ENCODE measurements around the gene AQR.
"Not testable (repeated sequence)": the region's sequence is repeated elsewhere in the genome, so short reads cannot be mapped to it uniquely, and the experiment has no call there.

AQR gene

DNA sequence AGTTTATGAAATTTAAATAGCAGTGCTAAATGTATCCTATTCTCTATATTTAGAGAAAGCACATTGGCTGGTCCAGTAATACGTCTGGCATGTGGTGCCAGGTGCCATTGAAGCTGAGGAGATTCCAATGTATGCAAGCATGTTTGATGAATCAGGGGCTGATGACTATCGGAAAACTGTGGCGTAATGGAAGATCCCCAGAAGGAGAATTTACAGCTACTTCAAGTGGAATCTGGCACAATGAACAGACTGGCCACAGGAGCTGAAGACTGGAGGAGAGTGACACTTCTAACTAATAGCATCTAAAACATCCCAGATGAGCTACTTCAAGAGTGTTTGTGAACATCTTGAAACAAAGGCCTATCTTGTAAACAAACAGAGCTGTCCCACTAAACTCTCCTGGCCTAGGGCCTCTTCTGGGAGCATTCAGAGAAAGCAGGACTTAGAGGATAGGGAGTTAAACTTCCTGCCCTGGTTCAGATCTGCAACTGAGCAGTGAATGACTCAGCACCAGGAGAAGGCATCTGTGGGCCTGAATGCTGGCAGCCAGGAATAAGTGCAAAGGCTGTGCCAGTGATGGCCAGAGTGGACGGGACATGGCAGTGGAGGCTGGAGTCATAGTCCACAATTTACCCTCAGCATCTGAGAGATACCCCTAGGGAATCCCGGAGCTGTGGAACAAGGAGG is 159.0 kb downstream of the AQR start:
- no peak for DNase-seq (ENCODE audit: low spot score)
- no peaks in the 10 kb centered on the region for H3K36me3 Mint-ChIP-seq (ENCODE audit: low read depth)
- no peaks in the 10 kb centered on the region for H3K9me3 Mint-ChIP-seq
- H3K27me3 Mint-ChIP-seq (ENCODE audit: low read depth): peaks cover 8% of the 10 kb centered on the region
- no peak overlapping the region for H3K27ac Mint-ChIP-seq
- H3K4me3 Mint-ChIP-seq: no peak overlapping the region
- no peaks in the 10 kb centered on the region for H3K4me1 Mint-ChIP-seq (ENCODE audit: low read depth)

DNA sequence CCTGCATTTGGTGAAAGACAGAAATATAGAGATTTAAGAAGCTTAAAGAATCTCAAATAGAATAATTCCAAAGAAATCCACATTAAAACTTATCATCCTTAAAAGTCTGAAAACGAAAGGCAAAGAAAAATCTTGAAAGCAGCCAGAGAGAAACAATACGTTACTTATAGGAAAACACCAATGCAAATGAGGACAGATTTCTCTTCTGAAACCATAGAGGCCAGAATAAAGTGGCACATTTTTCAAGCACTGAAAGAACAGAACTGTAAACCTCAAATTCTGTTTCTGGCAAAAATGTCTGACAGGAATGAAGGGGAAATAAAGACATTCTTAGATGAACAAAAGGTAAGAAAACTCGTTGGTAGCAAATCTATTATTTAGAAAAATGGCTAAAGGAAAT is 160.4 kb downstream of the AQR start:
- no peak for DNase-seq (ENCODE audit: low spot score)
- peaks cover 5% of the 10 kb centered on the region for H3K27me3 Mint-ChIP-seq (ENCODE audit: low read depth)
- H3K27ac Mint-ChIP-seq: no peak overlapping the region
- no peaks in the 10 kb centered on the region for H3K36me3 Mint-ChIP-seq (ENCODE audit: low read depth)
- H3K4me1 Mint-ChIP-seq (ENCODE audit: low read depth): peaks cover 3% of the 10 kb centered on the region
- no peak overlapping the region for H3K4me3 Mint-ChIP-seq
- H3K9me3 Mint-ChIP-seq: no peaks in the 10 kb centered on the region

- no peaks in the 10 kb centered on the region for H3K36me3 Mint-ChIP-seq (ENCODE audit: low read depth)
- peaks cover 8% of the 10 kb centered on the region for H3K27me3 Mint-ChIP-seq (ENCODE audit: low read depth)
Observed at GRCh38 chr15:34808016-34808415, 161.5 kb downstream of the AQR start.

GRCh38 chr15:34807241-34807640 is 162.3 kb downstream of the AQR start:
- not testable (repeated sequence) for DNase-seq (ENCODE audit: low spot score); H3K4me3 Mint-ChIP-seq; H3K27ac Mint-ChIP-seq; H3K36me3 Mint-ChIP-seq (ENCODE audit: low read depth); H3K4me1 Mint-ChIP-seq (ENCODE audit: low read depth); H3K9me3 Mint-ChIP-seq; H3K27me3 Mint-ChIP-seq (ENCODE audit: low read depth)

More at GRCh38 chr15:34808016-34808415, 161.5 kb downstream of the AQR start:
- peaks cover 9% of the 10 kb centered on the region for H3K4me1 Mint-ChIP-seq (ENCODE audit: low read depth)
- H3K4me3 Mint-ChIP-seq: no peak overlapping the region
- H3K9me3 Mint-ChIP-seq: no peaks in the 10 kb centered on the region
- no peak for DNase-seq (ENCODE audit: low spot score)
- H3K27ac Mint-ChIP-seq: no peak overlapping the region

- no peaks in the 10 kb centered on the region for H3K36me3 Mint-ChIP-seq (ENCODE audit: low read depth)
- H3K4me1 Mint-ChIP-seq (ENCODE audit: low read depth): peaks cover 9% of the 10 kb centered on the region
- DNase-seq (ENCODE audit: low spot score): no peak
- H3K9me3 Mint-ChIP-seq: no peaks in the 10 kb centered on the region
- no peak overlapping the region for H3K27ac Mint-ChIP-seq
- no peak overlapping the region for H3K4me3 Mint-ChIP-seq
- H3K27me3 Mint-ChIP-seq (ENCODE audit: low read depth): peaks cover 10% of the 10 kb centered on the region
Observed at GRCh38 chr15:34804776-34805175, 164.8 kb downstream of the AQR start.

DNA sequence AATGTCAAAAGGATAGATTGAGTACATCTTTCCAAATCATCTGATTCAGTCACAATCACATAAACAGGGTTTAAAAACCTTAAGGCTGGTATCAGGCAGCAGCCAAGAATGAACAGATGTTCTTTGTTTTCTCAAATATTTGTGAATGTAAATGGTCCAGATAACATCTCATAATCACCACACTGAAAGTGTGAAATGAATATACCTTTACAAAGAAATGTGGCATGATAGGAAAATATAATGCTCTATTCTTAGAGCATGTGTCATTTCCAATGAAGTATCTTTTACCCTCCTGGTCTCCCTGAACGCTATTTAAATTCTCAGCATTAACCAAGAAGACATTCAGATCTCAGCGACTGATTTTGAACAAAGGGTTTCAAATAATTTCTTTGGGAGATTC is 165.4 kb downstream of the AQR start:
- H3K9me3 Mint-ChIP-seq: no peaks in the 10 kb centered on the region
- no peak overlapping the region for H3K4me3 Mint-ChIP-seq
- DNase-seq (ENCODE audit: low spot score): no peak
- peaks cover 9% of the 10 kb centered on the region for H3K4me1 Mint-ChIP-seq (ENCODE audit: low read depth)
- no peak overlapping the region for H3K27ac Mint-ChIP-seq
- H3K36me3 Mint-ChIP-seq (ENCODE audit: low read depth): no peaks in the 10 kb centered on the region
- H3K27me3 Mint-ChIP-seq (ENCODE audit: low read depth): peaks cover 15% of the 10 kb centered on the region

DNA sequence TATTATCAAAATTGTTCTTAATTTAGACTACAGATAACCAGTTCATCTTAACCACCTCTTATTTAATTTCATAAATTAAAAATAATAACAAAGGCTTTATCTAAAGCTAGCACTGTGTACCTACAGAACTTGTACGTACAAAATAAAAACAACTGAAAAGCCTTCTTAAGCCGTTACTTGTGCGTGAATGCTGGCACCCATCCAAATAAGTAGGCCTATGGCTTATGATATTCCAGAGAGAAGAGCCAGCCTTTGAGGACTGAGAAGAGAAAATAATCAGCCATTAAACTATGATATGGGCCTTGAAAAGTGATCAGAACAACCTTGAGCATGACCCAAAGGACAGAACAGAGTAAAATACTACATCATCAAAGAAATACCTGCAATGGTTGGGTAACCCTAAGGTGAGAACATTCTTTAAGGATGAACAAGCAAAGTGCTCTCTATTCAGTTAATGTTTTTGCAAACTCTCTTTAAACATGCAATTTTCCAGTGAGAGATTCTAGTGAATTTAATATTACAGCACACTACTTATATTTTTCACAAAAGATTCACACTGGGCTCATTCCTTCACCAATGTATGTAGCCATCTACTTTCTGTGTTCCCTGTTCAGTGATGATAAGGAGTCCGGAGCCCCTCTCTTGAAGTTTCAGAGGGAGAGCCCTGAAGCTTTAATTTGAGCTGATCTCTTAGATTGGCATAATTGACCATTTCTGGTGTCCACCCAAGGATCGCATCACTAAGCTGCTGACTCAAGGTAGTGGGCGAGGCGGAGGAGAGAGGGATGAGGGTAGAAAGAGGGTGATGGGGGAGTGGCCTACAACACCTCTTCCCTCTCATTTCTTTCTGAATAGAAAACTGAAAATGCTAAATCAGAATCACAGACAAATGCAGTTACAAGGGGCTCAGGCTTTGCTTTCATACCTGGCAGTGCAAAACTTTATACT is 166.5 kb downstream of the AQR start:
- H3K27ac Mint-ChIP-seq: no peak overlapping the region

DNA sequence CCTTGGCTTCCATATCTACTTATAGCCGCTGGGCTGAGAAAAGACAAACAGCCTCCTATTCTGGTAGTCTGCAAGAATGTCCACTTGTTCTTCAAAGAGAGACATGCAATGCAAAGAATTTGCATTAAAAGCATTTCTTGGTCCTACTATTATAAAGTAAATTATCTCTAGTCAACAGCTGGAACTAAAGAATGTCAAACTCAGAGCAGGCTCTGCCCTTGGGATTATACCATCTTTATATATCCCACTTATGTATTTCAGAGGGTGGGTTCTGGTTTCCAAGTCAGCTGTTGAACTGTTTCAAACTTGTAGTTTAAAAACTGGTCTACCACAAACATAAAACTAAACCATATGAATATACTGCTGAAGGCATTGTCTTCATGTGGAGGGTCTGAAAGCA is 167.2 kb downstream of the AQR start:
- H3K27me3 Mint-ChIP-seq (ENCODE audit: low read depth): peaks cover 19% of the 10 kb centered on the region
- no peak for DNase-seq (ENCODE audit: low spot score)
- H3K36me3 Mint-ChIP-seq (ENCODE audit: low read depth): no peaks in the 10 kb centered on the region
- H3K27ac Mint-ChIP-seq: no peak overlapping the region
- H3K9me3 Mint-ChIP-seq: no peaks in the 10 kb centered on the region
- no peak overlapping the region for H3K4me3 Mint-ChIP-seq
- peaks cover 9% of the 10 kb centered on the region for H3K4me1 Mint-ChIP-seq (ENCODE audit: low read depth)

More for the DNA sequence above, 166.5 kb downstream of the AQR start:
- H3K27me3 Mint-ChIP-seq (ENCODE audit: low read depth): peaks cover 16% of the 10 kb centered on the region
- peaks cover 9% of the 10 kb centered on the region for H3K4me1 Mint-ChIP-seq (ENCODE audit: low read depth)
- no peak for DNase-seq (ENCODE audit: low spot score)
- no peak overlapping the region for H3K4me3 Mint-ChIP-seq
- no peaks in the 10 kb centered on the region for H3K9me3 Mint-ChIP-seq
- H3K36me3 Mint-ChIP-seq (ENCODE audit: low read depth): no peaks in the 10 kb centered on the region
